A549 (cell line): ENCODE results near the gene TMTC1. TPM values are rescaled to one million over a fixed set of nuclear protein-coding genes. Genes with fewer than 3 reads are reported as not detected.

ENCODE experiments used
- ATAC-seq, 2 experiments: fragments of 200-7000 bp in 1 of 2; fragments of >200 bp in 1 of 2; cut with Nextera tagmentation in 1 of 2; cut with Tn5 transposase in 1 of 2; 3 replicates each; pipeline versions ENCODE4 v1.8.0 to v1.9.1; 2018 to 2020; ENCODE audit warnings: mild to moderate bottlenecking in 1 of 2, moderate library complexity in 1 of 2
- CTCF ChIA-PET: fragments of 300-600 bp; sonication (Branson Sonifier 250); formaldehyde crosslinking; extraction: SDS; loops from one replicate; lab custom pipeline; 2021; ENCODE audit warnings: antibody characterized with exemption, inconsistent platforms; lab: Yijun Ruan, JAX
- POLR2A ChIA-PET: fragments of 350-600 bp; formaldehyde crosslinking; extraction: SDS; loops from one replicate; lab custom pipeline; 2021; ENCODE audit warnings: antibody characterized with exemption, inconsistent platforms; lab: Yijun Ruan, JAX
- DNase-seq, 2 experiments: peaks; one replicate each; pipeline versions ENCODE4 v3.0.0 to v3.0.0-alpha.2; 2011 to 2016; ENCODE audit warnings: low read depth in 1 of 2, low spot score in 1 of 2
- FAIRE-seq: peaks from 2 replicates; lab custom pipeline; 2011; peaks lifted over from hg19 to GRCh38; lab: Jason Lieb, UNC
- H3K27ac ChIP-seq, 2 experiments: fragments of >200 bp; sonication (Bioruptor Twin); formaldehyde crosslinking; 3 replicates each; pipeline ENCODE4 v1.5.1; 2016 to 2017
- H3K4me1 ChIP-seq: fragments of >200 bp; sonication (Bioruptor Twin); formaldehyde crosslinking; 3 replicates; pipeline ENCODE4 v1.6.1; 2016
- H3K4me2 ChIP-seq: fragments of >200 bp; sonication (Bioruptor Twin); formaldehyde crosslinking; 3 replicates; pipeline ENCODE4 v1.6.1; 2016
- H3K4me3 ChIP-seq: fragments of >200 bp; sonication (Bioruptor Twin); formaldehyde crosslinking; 3 replicates; pipeline ENCODE4 v1.5.1; 2016
- H3K9me3 ChIP-seq: fragments of >200 bp; sonication (Bioruptor Twin); formaldehyde crosslinking; 3 replicates; pipeline ENCODE4 v1.6.1; 2016
- CEBPB ChIP-seq, 2 experiments: fragments of >200 bp in 1 of 2; sonication (Bioruptor Twin) in 1 of 2; formaldehyde crosslinking in 1 of 2; IDR thresholded peaks; 2 replicates each; pipeline ENCODE4 v1.6.1; 2012 to 2016
- CHD4 ChIP-seq: fragments of 200-600 bp; sonication (generic); IDR thresholded peaks from 2 replicates; pipeline ENCODE4 v1.6.1; 2016; ENCODE audit warnings: antibody characterized with exemption, mild to moderate bottlenecking, borderline replicate concordance
- E2F6 ChIP-seq: IDR thresholded peaks from 2 replicates; pipeline ENCODE4 v1.6.1; 2012; ENCODE audit warnings: low read depth, borderline replicate concordance
- EHF ChIP-seq: fragments of 250-450 bp; sonication (Bioruptor Pico); IDR thresholded peaks from 2 replicates; pipeline ENCODE4 v1.5.0; 2020; ENCODE audit warnings: mild to moderate bottlenecking
- EHMT2 ChIP-seq: fragments of 200-600 bp; sonication (generic); IDR thresholded peaks from 2 replicates; pipeline ENCODE4 v1.6.1; 2016; ENCODE audit warnings: antibody characterized with exemption, low read depth, mild to moderate bottlenecking, moderate library complexity
- ELK1 ChIP-seq: fragments of 150-350 bp; IDR thresholded peaks from 2 replicates; pipeline ENCODE4 v1.6.1; 2014; ENCODE audit warnings: low read depth, mild to moderate bottlenecking, low read length
- EP300 ChIP-seq, 2 experiments: fragments of >200 bp; sonication (Bioruptor Twin); formaldehyde crosslinking; IDR thresholded peaks; 2 replicates in 1 of 2; 3 replicates in 1 of 2; pipeline ENCODE4 v1.6.1; 2016 to 2017
- FOSB ChIP-seq: fragments of 250-450 bp; sonication (Bioruptor Pico); IDR thresholded peaks from 2 replicates; pipeline ENCODE4 v1.5.0; 2020; ENCODE audit warnings: mild to moderate bottlenecking, moderate library complexity
- FOXS1 ChIP-seq: fragments of 250-450 bp; sonication (Bioruptor Pico); IDR thresholded peaks from 2 replicates; pipeline ENCODE4 v1.5.0; 2020; ENCODE audit warnings: mild to moderate bottlenecking, moderate library complexity
- HES2 ChIP-seq: fragments of >200 bp; sonication (Bioruptor Twin); formaldehyde crosslinking; IDR thresholded peaks from 2 replicates; pipeline ENCODE4 v1.6.1; 2016
- HEYL ChIP-seq: fragments of 250-450 bp; sonication (Bioruptor Pico); IDR thresholded peaks from 2 replicates; pipeline ENCODE4 v1.8.0; 2021; ENCODE audit warnings: mild to moderate bottlenecking, moderate library complexity
- HOXB13 ChIP-seq: fragments of 250-450 bp; sonication (Bioruptor Pico); IDR thresholded peaks from 2 replicates; pipeline ENCODE4 v1.5.0; 2020; ENCODE audit warnings: low read depth, mild to moderate bottlenecking, moderate library complexity
- JUN ChIP-seq, 2 experiments: fragments of >200 bp; sonication (Bioruptor Twin); formaldehyde crosslinking; IDR thresholded peaks; 2 replicates in 1 of 2; 3 replicates in 1 of 2; pipeline ENCODE4 v1.6.1; 2016 to 2017
- KDM1A ChIP-seq: fragments of 200-600 bp; sonication (generic); IDR thresholded peaks from 2 replicates; pipeline ENCODE4 v1.6.1; 2016; ENCODE audit warnings: low read depth, mild to moderate bottlenecking
- KDM5A ChIP-seq: fragments of 200-600 bp; sonication (generic); IDR thresholded peaks from 2 replicates; pipeline ENCODE4 v1.6.1; 2016; ENCODE audit warnings: antibody characterized with exemption, mild to moderate bottlenecking
- MAZ ChIP-seq: fragments of 150-350 bp; IDR thresholded peaks from 2 replicates; pipeline ENCODE4 v1.6.1; 2014; ENCODE audit warnings: antibody characterized with exemption, low read depth, low read length, borderline replicate concordance
- MYC ChIP-seq: IDR thresholded peaks from 2 replicates; pipeline ENCODE4 v1.6.1; 2012; ENCODE audit warnings: mild to moderate bottlenecking, inconsistent platforms, low read length, improper control_type of control experiment, borderline replicate concordance
- NFE2L2 ChIP-seq: fragments of 150-350 bp; conservative IDR thresholded peaks from 2 replicates; pipeline ENCODE4 v1.6.1; 2014; ENCODE audit warnings: low read length
- POLR2A ChIP-seq: IDR thresholded peaks from 2 replicates; pipeline ENCODE4 v1.6.1; 2012; ENCODE audit warnings: mild to moderate bottlenecking, low read length
- RAD21 ChIP-seq, 2 experiments: fragments of >200 bp in 1 of 2; sonication (Bioruptor Twin) in 1 of 2; formaldehyde crosslinking in 1 of 2; IDR thresholded peaks in 1 of 2; conservative IDR thresholded peaks in 1 of 2; 2 replicates in 1 of 2; 3 replicates in 1 of 2; pipeline ENCODE4 v1.6.1; 2012 to 2018; ENCODE audit warnings: inconsistent platforms in 1 of 2
- RARB ChIP-seq: fragments of 250-450 bp; sonication (Bioruptor Pico); IDR thresholded peaks from 2 replicates; pipeline ENCODE4 v1.8.0; 2021; ENCODE audit warnings: mild to moderate bottlenecking, moderate library complexity
- REST ChIP-seq: fragments of 200-600 bp; sonication (generic); IDR thresholded peaks from 2 replicates; pipeline ENCODE4 v1.6.1; 2016; ENCODE audit warnings: antibody characterized with exemption, mild to moderate bottlenecking, moderate library complexity
- RNF2 ChIP-seq: fragments of 200-600 bp; sonication (generic); IDR thresholded peaks from 2 replicates; pipeline ENCODE4 v1.6.1; 2016; ENCODE audit warnings: low read depth, mild to moderate bottlenecking, antibody characterized with exemption, moderate library complexity, borderline replicate concordance
- SMC3 ChIP-seq: fragments of >200 bp; sonication (Bioruptor Twin); formaldehyde crosslinking; IDR thresholded peaks from 3 replicates; pipeline ENCODE4 v1.6.1; 2018; ENCODE audit warnings: inconsistent platforms
- SREBF2 ChIP-seq: fragments of 450-650 bp; IDR thresholded peaks from 2 replicates; pipeline ENCODE4 v1.6.1; 2014; ENCODE audit warnings: mild to moderate bottlenecking, moderate library complexity
- ZC3H11A ChIP-seq: fragments of 450-650 bp; IDR thresholded peaks from 2 replicates; pipeline ENCODE4 v1.6.1; 2014; ENCODE audit warnings: antibody characterized with exemption, mild to moderate bottlenecking
- ZSCAN20 ChIP-seq: fragments of 250-450 bp; sonication (Bioruptor Pico); IDR thresholded peaks from 2 replicates; pipeline ENCODE4 v1.8.0; 2022; ENCODE audit warnings: mild to moderate bottlenecking, moderate library complexity
- WGBS: methylation state at CpG from one replicate; pipeline ENCODE4 v1.1.6; 2017; ENCODE audit errors: missing lambda C conversion rate; 5-methylcytosine and 5-hydroxymethylcytosine counted together
- polyA plus RNA-seq, 4 experiments: library from polyadenylated mRNA; depleted of rRNA in 3 of 4; stranded (reverse); fragments of >200 nt; fragmentation: RNase III in 1 of 4; extraction: RNeasy Plus Mini Kit Qiagen cat#74134 plus additional on column Dnase treatment in 1 of 4; gene quantifications; 2 replicates in 3 of 4; 3 replicates in 1 of 4; pipeline ENCODE4 v1.2.3, GENCODE V29; 2011 to 2017

The TMTC1 gene
- polyA plus RNA-seq, 2 of the 4 experiments (the other 2 are of a cell fraction), result 0.28 TPM; not detected in 1

- Histone ChIP-seq H3K4me1 (no peaks in the 10 kb centered on the region), H3K9me3 (no peaks in the 10 kb centered on the region), H3K4me3 (no peak overlapping the region), H3K27ac (no peak overlapping the region), H3K4me2 (no peak overlapping the region)
- POLR2A ChIA-PET, result no interaction called here
- DNase-seq, result no peak
- no peak for TF ChIP-seq ELK1
- TF ChIP-seq ZSCAN20 (CRISPR knock-in tag), result no peak
- TF ChIP-seq ZC3H11A, result no peak
- no peak for TF ChIP-seq RAD21 (conservative IDR thresholded peaks at IDR 0.05 in 1 of 2, IDR thresholded peaks at IDR 0.05 in 1 of 2)
- TF ChIP-seq EHF (CRISPR knock-in tag), result no peak
- no peak for TF ChIP-seq HOXB13 (CRISPR knock-in tag)
- TF ChIP-seq SMC3, result no peak
- TF ChIP-seq RARB, result no peak
- no peak for TF ChIP-seq NFE2L2
- no peak for TF ChIP-seq HEYL (CRISPR knock-in tag)
- TF ChIP-seq FOXS1 (CRISPR knock-in tag), result no peak
- no peak for TF ChIP-seq EP300 (IDR thresholded peaks at IDR 0.05)
- no peak for TF ChIP-seq RNF2
- WGBS, result 22% methylated on average over 3 of the region's 3 CpGs
- CTCF ChIA-PET, result interaction anchor here (1.3 kb wide), 1 partner anchor 19 kb away, joined by 4 read pairs; no protein-coding TSS in a partner anchor
- no peak for FAIRE-seq
- ATAC-seq, result no peak
Measured at GRCh38 chr12:29499235-29499634, 284.5 kb downstream of the TMTC1 start.

GRCh38 chr12:29497588-29497987 is 286.2 kb downstream of the TMTC1 start, which contains the start of gene OVCH1:
Gene OVCH1 (minus strand): TSS chr12:29497686. CDS start chr12:29497686, 0 bp downstream.
- no peak within 1 kb of the TSS for H3K4me2 ChIP-seq
- 18% methylated on average over 8 of the region's 18 CpGs for WGBS
- no peak for FAIRE-seq
- H3K4me3 ChIP-seq, result no peak within 1 kb of the TSS
- ATAC-seq, result no peak
- no peaks in the 10 kb centered on the region for H3K4me1 ChIP-seq
- CTCF ChIA-PET, result interaction anchor here (1.4 kb wide), 1 partner anchor 9 kb away, joined by 3 read pairs; no protein-coding TSS in a partner anchor
- POLR2A ChIA-PET, result no interaction called here
- DNase-seq, result no peak
- no peak within 1 kb of the TSS for H3K27ac ChIP-seq
- no peaks in the 10 kb centered on the region for H3K9me3 ChIP-seq
- TF ChIP-seq HOXB13 (CRISPR knock-in tag) (no peak), NFE2L2 (no peak), JUN (IDR thresholded peaks at IDR 0.05) (no peak), KDM5A (no peak), CEBPB (IDR thresholded peaks at IDR 0.05) (no peak), KDM1A (no peak), FOSB (CRISPR knock-in tag) (no peak), SREBF2 (no peak), EHMT2 (no peak), FOXS1 (CRISPR knock-in tag) (no peak), MAZ (no peak), RARB (no peak), MYC (no peak), ZSCAN20 (CRISPR knock-in tag) (no peak), RAD21 (conservative IDR thresholded peaks at IDR 0.05 in 1 of 2, IDR thresholded peaks at IDR 0.05 in 1 of 2) (no peak), REST (no peak), HES2 (no peak), CHD4 (no peak), POLR2A (no peak), E2F6 (no peak)
